Vagina (tissue), 2 donors: ENCODE measurements around the gene FFAR1.

Source experiments
- POLR2AphosphoS5 ChIP-seq, 2 donors: sonication (generic); formaldehyde crosslinking; IDR thresholded peaks; one replicate each; pipeline ENCODE4 v1.9.0; 2017; ENCODE audit warnings: antibody characterized with exemption in 2 of 2, mild to moderate bottlenecking in 2 of 2, low read depth in 1 of 2; ENCODE audit not compliant: insufficient read depth in 1 of 2
- TF ChIP-seq, protein P1 (sequence below), 3 experiments: fragments of 450-650 bp in 2 of 3; fragments of 200-600 bp in 1 of 3; sonication (generic) in 1 of 3; IDR thresholded peaks; one replicate each; pipeline ENCODE4 v1.5.1; 2017 to 2019; ENCODE audit warnings: antibody characterized with exemption in 3 of 3, mild to moderate bottlenecking in 2 of 3, moderate library complexity in 2 of 3

DNA sequence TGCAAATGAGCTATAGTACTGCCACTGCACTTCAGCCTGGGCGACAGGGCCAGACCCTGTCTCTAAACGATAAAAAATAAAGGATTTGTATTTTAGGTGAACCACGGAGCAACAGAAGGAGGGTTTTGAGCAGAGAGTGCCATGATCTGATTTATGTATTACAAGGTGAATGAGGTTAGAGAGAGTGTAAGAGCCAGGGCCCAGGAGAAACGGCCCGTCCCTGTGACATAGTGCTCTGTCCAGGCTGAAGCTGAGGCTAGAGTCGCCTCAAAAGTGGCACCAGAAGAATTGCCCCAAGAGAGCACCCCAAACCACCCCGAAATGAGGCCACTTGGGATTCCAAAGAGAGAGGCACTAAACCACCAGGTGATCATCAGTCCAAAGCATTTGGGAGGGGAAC is 38.8 kb upstream of the FFAR1 start:
- TF ChIP-seq POLR2AphosphoS5 (IDR thresholded peaks at IDR 0.05; ENCODE audit: insufficient read depth in 1 of 2, low read depth in 1 of 2) = no peak
- TF ChIP-seq, protein P1, sequence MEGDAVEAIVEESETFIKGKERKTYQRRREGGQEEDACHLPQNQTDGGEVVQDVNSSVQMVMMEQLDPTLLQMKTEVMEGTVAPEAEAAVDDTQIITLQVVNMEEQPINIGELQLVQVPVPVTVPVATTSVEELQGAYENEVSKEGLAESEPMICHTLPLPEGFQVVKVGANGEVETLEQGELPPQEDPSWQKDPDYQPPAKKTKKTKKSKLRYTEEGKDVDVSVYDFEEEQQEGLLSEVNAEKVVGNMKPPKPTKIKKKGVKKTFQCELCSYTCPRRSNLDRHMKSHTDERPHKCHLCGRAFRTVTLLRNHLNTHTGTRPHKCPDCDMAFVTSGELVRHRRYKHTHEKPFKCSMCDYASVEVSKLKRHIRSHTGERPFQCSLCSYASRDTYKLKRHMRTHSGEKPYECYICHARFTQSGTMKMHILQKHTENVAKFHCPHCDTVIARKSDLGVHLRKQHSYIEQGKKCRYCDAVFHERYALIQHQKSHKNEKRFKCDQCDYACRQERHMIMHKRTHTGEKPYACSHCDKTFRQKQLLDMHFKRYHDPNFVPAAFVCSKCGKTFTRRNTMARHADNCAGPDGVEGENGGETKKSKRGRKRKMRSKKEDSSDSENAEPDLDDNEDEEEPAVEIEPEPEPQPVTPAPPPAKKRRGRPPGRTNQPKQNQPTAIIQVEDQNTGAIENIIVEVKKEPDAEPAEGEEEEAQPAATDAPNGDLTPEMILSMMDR (IDR thresholded peaks at IDR 0.05) = no peak
